DOHH2 (cell line): ENCODE results near the gene TRAK1.

Experiments used
- H3F3A ChIP-seq: fragments of 200-600 bp; sonication (generic), shearing (Covaris generic); 2 replicates; pipeline ENCODE4 v1.6.0; 2016; ENCODE audit warnings: antibody characterized with exemption, mild to moderate bottlenecking; ENCODE audit not compliant: control insufficient read depth, insufficient read depth
- H3K27ac ChIP-seq: fragments of 200-600 bp; sonication (generic); 2 replicates; pipeline ENCODE4 v1.5.1; 2014; ENCODE audit warnings: low read depth, mild to moderate bottlenecking, low read length, moderate library complexity
- H3K27me3 ChIP-seq: fragments of 200-600 bp; sonication (generic); 2 replicates; pipeline ENCODE4 v1.6.1; 2014; ENCODE audit warnings: mild to moderate bottlenecking, low read length, mixed read lengths; ENCODE audit not compliant: control insufficient read depth
- H3K36me3 ChIP-seq: fragments of 200-600 bp; sonication (generic); 2 replicates; pipeline ENCODE4 v1.6.1; 2014; ENCODE audit warnings: mild to moderate bottlenecking, low read length, moderate library complexity, mixed read lengths; ENCODE audit not compliant: control insufficient read depth
- H3K4me1 ChIP-seq: fragments of 200-600 bp; sonication (generic); 2 replicates; pipeline ENCODE4 v1.6.1; 2014; ENCODE audit warnings: mild to moderate bottlenecking, low read length, mixed read lengths; ENCODE audit not compliant: control insufficient read depth
- H3K4me2 ChIP-seq: fragments of 200-600 bp; sonication (generic); 2 replicates; pipeline ENCODE4 v1.6.0; 2014; ENCODE audit warnings: mild to moderate bottlenecking, low read length, moderate library complexity
- H3K4me3 ChIP-seq: fragments of 200-600 bp; sonication (generic); 2 replicates; pipeline ENCODE4 v1.5.1; 2014; ENCODE audit warnings: mild to moderate bottlenecking, low read length, mixed read lengths
- H3K79me2 ChIP-seq: fragments of 200-600 bp; sonication (generic); 2 replicates; pipeline ENCODE4 v1.6.1; 2014; ENCODE audit warnings: mild to moderate bottlenecking, low read length, mixed read lengths; ENCODE audit not compliant: control insufficient read depth
- H3K9me2 ChIP-seq: fragments of 200-600 bp; sonication (generic); replicated peaks from 2 replicates; pipeline ENCODE4 v1.6.1; 2014; ENCODE audit warnings: mild to moderate bottlenecking, low read length, mixed read lengths; ENCODE audit not compliant: control insufficient read depth
- H3K9me3 ChIP-seq: fragments of 200-600 bp; sonication (generic); 2 replicates; pipeline ENCODE4 v1.6.1; 2014; ENCODE audit warnings: antibody characterized with exemption, low read length, mixed read lengths; ENCODE audit not compliant: control insufficient read depth, insufficient read depth
- H4K20me1 ChIP-seq: fragments of 200-600 bp; sonication (generic); 2 replicates; pipeline ENCODE4 v1.6.0; 2014; ENCODE audit warnings: low read depth, mild to moderate bottlenecking, antibody characterized with exemption, low read length, moderate library complexity; ENCODE audit not compliant: control insufficient read depth, insufficient read depth
- EZH2phosphoT487 ChIP-seq: fragments of 200-600 bp; sonication (generic); IDR thresholded peaks from 2 replicates; pipeline ENCODE4 v1.6.1; 2017; ENCODE audit warnings: borderline replicate concordance, mild to moderate bottlenecking, antibody characterized with exemption, low read length, moderate library complexity, mixed read lengths
- TF ChIP-seq, protein P1 (sequence below): fragments of 200-600 bp; sonication (generic); IDR thresholded peaks from one replicate; pipeline ENCODE4 v1.5.1; 2014; ENCODE audit warnings: antibody characterized with exemption, mild to moderate bottlenecking, low read depth, low read length; ENCODE audit not compliant: poor library complexity, severe bottlenecking

The TRAK1 gene

DNA sequence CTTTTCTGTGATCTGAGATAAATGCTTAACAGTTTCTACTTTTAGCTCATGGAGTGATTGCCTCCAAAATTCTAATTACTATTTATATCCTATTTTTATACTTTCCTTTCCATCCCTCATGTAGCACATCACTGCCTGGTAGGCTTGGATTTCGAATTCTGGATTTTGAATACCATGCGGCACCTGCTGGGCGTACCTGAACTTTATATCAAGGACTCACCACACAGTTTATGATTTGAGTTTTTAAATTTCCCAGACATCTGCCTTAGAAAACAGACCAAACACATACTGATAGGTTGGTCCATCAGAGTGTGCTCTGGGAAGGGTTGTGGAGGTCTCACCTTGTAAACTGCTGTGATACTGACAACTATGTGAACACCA is 6.4 kb downstream of the TRAK1 start:
- no peaks in the 10 kb centered on the region for H3K27me3 ChIP-seq
- H3K36me3 ChIP-seq = peaks cover 46% of the 10 kb centered on the region
- H3K9me2 ChIP-seq = no peaks in the 10 kb centered on the region
- H3F3A ChIP-seq = peaks cover 10% of the 10 kb centered on the region
- no peak overlapping the region for H3K4me3 ChIP-seq
- peaks cover 3% of the 10 kb centered on the region; the same call in 1 of the 2 replicates for H4K20me1 ChIP-seq
- no peaks in the 10 kb centered on the region for H3K9me3 ChIP-seq
- peaks cover 85% of the 10 kb centered on the region for H3K79me2 ChIP-seq
- H3K4me2 ChIP-seq = no peak overlapping the region
- peaks cover 53% of the 10 kb centered on the region for H3K4me1 ChIP-seq
- TF ChIP-seq EZH2phosphoT487 = no peak
- TF ChIP-seq, protein P1, sequence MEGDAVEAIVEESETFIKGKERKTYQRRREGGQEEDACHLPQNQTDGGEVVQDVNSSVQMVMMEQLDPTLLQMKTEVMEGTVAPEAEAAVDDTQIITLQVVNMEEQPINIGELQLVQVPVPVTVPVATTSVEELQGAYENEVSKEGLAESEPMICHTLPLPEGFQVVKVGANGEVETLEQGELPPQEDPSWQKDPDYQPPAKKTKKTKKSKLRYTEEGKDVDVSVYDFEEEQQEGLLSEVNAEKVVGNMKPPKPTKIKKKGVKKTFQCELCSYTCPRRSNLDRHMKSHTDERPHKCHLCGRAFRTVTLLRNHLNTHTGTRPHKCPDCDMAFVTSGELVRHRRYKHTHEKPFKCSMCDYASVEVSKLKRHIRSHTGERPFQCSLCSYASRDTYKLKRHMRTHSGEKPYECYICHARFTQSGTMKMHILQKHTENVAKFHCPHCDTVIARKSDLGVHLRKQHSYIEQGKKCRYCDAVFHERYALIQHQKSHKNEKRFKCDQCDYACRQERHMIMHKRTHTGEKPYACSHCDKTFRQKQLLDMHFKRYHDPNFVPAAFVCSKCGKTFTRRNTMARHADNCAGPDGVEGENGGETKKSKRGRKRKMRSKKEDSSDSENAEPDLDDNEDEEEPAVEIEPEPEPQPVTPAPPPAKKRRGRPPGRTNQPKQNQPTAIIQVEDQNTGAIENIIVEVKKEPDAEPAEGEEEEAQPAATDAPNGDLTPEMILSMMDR = no peak
- no peak overlapping the region for H3K27ac ChIP-seq

DNA sequence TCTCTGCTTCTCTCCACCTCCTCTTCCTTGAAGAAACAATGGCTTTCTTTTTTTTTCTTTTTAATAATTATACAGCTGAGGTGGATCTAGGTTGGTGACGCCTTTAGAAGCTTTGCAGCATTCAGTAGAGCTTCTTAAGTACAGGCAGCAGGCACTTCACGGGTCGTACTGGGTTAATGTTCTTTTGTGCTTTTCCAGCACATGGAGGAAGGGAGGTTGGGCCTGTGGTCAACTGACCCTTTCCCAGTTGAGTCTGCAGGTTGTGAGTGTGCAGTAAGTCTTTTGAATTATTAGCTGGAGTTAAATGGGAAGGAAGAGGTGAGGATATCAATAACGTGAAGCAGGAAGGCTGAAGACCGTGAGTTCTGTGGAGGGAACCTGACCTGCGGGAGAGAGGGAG is 7.0 kb downstream of the TRAK1 start:
- no peaks in the 10 kb centered on the region for H3K27me3 ChIP-seq
- TF ChIP-seq, protein P1 = no peak
- TF ChIP-seq EZH2phosphoT487 = no peak
- no peaks in the 10 kb centered on the region for H3K9me2 ChIP-seq
- H3K9me3 ChIP-seq = no peaks in the 10 kb centered on the region
- peaks cover 3% of the 10 kb centered on the region; the same call in 1 of the 2 replicates for H4K20me1 ChIP-seq
- H3K4me3 ChIP-seq = no peak overlapping the region
- H3F3A ChIP-seq = peaks cover 5% of the 10 kb centered on the region
- H3K4me2 ChIP-seq = no peak overlapping the region
- H3K79me2 ChIP-seq = peaks cover 91% of the 10 kb centered on the region
- peaks cover 52% of the 10 kb centered on the region for H3K36me3 ChIP-seq
- H3K4me1 ChIP-seq = peaks cover 46% of the 10 kb centered on the region
- H3K27ac ChIP-seq = no peak overlapping the region

DNA sequence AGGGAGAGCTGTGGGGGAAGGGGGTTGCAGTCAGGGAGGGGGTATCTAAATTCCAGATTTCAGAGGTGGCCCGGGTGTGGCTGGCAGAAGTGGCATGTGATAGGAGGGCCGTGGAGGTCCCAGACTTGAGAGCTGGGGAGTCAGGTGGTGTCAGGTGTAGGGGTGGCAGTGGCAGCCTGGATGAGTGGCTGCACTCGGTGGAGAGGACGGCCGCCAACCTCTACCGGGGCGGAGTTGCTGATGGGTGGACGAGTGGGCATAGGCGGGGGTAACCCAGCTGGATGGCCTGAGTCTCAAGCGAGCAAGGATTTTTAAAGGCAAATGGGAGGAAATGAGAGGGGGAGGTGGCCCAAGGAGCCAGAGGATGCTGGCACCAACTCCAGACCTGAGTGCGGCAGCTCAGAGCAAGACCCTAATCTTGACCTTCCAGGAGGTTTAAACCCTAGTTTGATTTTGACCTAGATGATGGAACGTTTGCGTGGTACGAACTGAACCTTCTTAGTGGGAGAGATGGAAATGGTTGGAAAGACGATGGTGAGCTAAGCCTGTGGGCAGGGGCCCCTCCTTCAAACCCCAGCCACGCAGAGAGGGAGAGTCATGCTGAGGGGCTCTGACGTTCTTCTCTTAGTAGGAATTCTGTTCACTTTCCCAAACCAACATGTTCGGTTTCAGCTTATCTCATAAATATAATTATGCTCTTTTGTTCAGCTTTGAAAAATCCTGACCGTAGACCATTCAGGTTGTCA is 8.0 kb downstream of the TRAK1 start:
- H4K20me1 ChIP-seq = peaks cover 3% of the 10 kb centered on the region; the same call in 1 of the 2 replicates
- H3K4me3 ChIP-seq = no peak overlapping the region
- H3K36me3 ChIP-seq = peaks cover 57% of the 10 kb centered on the region
- H3K4me1 ChIP-seq = peaks cover 38% of the 10 kb centered on the region
- H3K9me2 ChIP-seq = no peaks in the 10 kb centered on the region
- peaks cover 89% of the 10 kb centered on the region for H3K79me2 ChIP-seq
- H3K9me3 ChIP-seq = no peaks in the 10 kb centered on the region
- H3K27ac ChIP-seq = no peak overlapping the region
- H3F3A ChIP-seq = peaks cover 3% of the 10 kb centered on the region; the same call in 1 of the 2 replicates
- no peaks in the 10 kb centered on the region for H3K27me3 ChIP-seq
- H3K4me2 ChIP-seq = no peak overlapping the region
- TF ChIP-seq, protein P1 = no peak
- no peak for TF ChIP-seq EZH2phosphoT487
